NT2/D1 (cell line): ENCODE measurements around the gene TANC1.

Experiments
- DNase-seq: peaks from one replicate; pipeline ENCODE4 v3.0.0-alpha.2; 2011; ENCODE audit warnings: low read depth, low spot score
- H3K27me3 ChIP-seq: 2 replicates; pipeline ENCODE4 v1.6.0; 2011; ENCODE audit warnings: mild to moderate bottlenecking; ENCODE audit not compliant: insufficient read length, insufficient read depth
- H3K36me3 ChIP-seq: 2 replicates; pipeline ENCODE4 v1.6.1; 2011; ENCODE audit warnings: mild to moderate bottlenecking, low read length, mixed read lengths; ENCODE audit not compliant: insufficient read depth, insufficient read length
- H3K4me1 ChIP-seq: 2 replicates; pipeline ENCODE4 v1.5.1; 2011; ENCODE audit not compliant: insufficient read depth, insufficient read length
- H3K4me3 ChIP-seq: 2 replicates; pipeline ENCODE4 v1.5.1; 2011; ENCODE audit warnings: low read depth; ENCODE audit not compliant: insufficient read length
- H3K9ac ChIP-seq: 2 replicates; pipeline ENCODE4 v1.6.0; 2011; ENCODE audit warnings: low read depth; ENCODE audit not compliant: insufficient read length
- H3K9me3 ChIP-seq: 2 replicates; pipeline ENCODE4 v1.5.1; 2011; ENCODE audit warnings: mild to moderate bottlenecking, low read length; ENCODE audit not compliant: insufficient read depth
- SUZ12 ChIP-seq: IDR thresholded peaks from 2 replicates; pipeline ENCODE4 v1.6.1; 2011; ENCODE audit not compliant: insufficient read length, insufficient read depth; ENCODE audit errors: extremely low read depth
- YY1 ChIP-seq: IDR thresholded peaks from 2 replicates; pipeline ENCODE4 v1.6.1; 2011; ENCODE audit not compliant: insufficient read length, insufficient read depth
- ZNF274 ChIP-seq: IDR thresholded peaks from 2 replicates; pipeline ENCODE4 v1.6.1; 2011; ENCODE audit warnings: mild to moderate bottlenecking, low read depth, low read length

TANC1 gene

GRCh38 chr2:158963071-158963470 lies 5.4 kb upstream of the TANC1 start:
- peaks cover 15% of the 10 kb centered on the region for H3K27me3 ChIP-seq
- no peak overlapping the region for H3K9ac ChIP-seq
- no peaks in the 10 kb centered on the region for H3K4me1 ChIP-seq
- no peak for DNase-seq
- H3K36me3 ChIP-seq: no peaks in the 10 kb centered on the region
- no peaks in the 10 kb centered on the region for H3K9me3 ChIP-seq
- TF ChIP-seq SUZ12 (no peak), YY1 (no peak), ZNF274 (no peak)
- H3K4me3 ChIP-seq: no peak overlapping the region

- no peaks in the 10 kb centered on the region for H3K4me1 ChIP-seq
- H3K4me3 ChIP-seq: no peak overlapping the region
- no peaks in the 10 kb centered on the region for H3K9me3 ChIP-seq
- H3K9ac ChIP-seq: no peak overlapping the region
- no peak for DNase-seq
- H3K27me3 ChIP-seq: peaks cover 24% of the 10 kb centered on the region
- TF ChIP-seq YY1: no peak
- TF ChIP-seq SUZ12: no peak
- TF ChIP-seq ZNF274: no peak
- H3K36me3 ChIP-seq: no peaks in the 10 kb centered on the region
Observed at GRCh38 chr2:158965107-158965506, 3.3 kb upstream of the TANC1 start.

- no peaks in the 10 kb centered on the region for H3K36me3 ChIP-seq
- H3K9ac ChIP-seq: no peak overlapping the region
- no peaks in the 10 kb centered on the region for H3K4me1 ChIP-seq
- no peaks in the 10 kb centered on the region for H3K9me3 ChIP-seq
- H3K27me3 ChIP-seq: peaks cover 29% of the 10 kb centered on the region
- TF ChIP-seq YY1 (no peak), ZNF274 (no peak), SUZ12 (no peak)
- DNase-seq: no peak
- no peak overlapping the region for H3K4me3 ChIP-seq
Observed at GRCh38 chr2:158965641-158966040, 2.8 kb upstream of the TANC1 start.

GRCh38 chr2:158966312-158966711 lies 2.1 kb upstream of the TANC1 start:
- no peak for DNase-seq
- peaks cover 34% of the 10 kb centered on the region for H3K27me3 ChIP-seq
- no peak overlapping the region for H3K9ac ChIP-seq

GRCh38 chr2:158967114-158967730 lies 1.2 kb upstream of the TANC1 start:
- Histone ChIP-seq H3K36me3 (peaks cover 11% of the 10 kb centered on the region), H3K4me3 (peak overlapping the region; percentile 52), H3K4me1 (no peaks in the 10 kb centered on the region), H3K27me3 (peaks cover 34% of the 10 kb centered on the region), H3K9me3 (no peaks in the 10 kb centered on the region), H3K9ac (peak overlapping the region; percentile 84)
- TF ChIP-seq SUZ12 (no peak), YY1 (no peak), ZNF274 (no peak)
- no peak for DNase-seq

More at GRCh38 chr2:158966312-158966711, 2.1 kb upstream of the TANC1 start:
- Histone ChIP-seq H3K36me3 (peaks cover 5% of the 10 kb centered on the region), H3K9me3 (no peaks in the 10 kb centered on the region), H3K4me3 (no peak overlapping the region), H3K4me1 (no peaks in the 10 kb centered on the region)
- TF ChIP-seq YY1 (no peak), ZNF274 (no peak), SUZ12 (no peak)

GRCh38 chr2:158967731-158968395 lies 577 bp upstream of the TANC1 start:
- Histone ChIP-seq H3K9me3 (no peaks in the 10 kb centered on the region), H3K9ac (peak overlapping the region; percentile 84), H3K4me1 (no peaks in the 10 kb centered on the region), H3K4me3 (peak overlapping the region; percentile 52), H3K36me3 (peaks cover 14% of the 10 kb centered on the region), H3K27me3 (peaks cover 34% of the 10 kb centered on the region)
- no peak for TF ChIP-seq ZNF274
- no peak for TF ChIP-seq SUZ12
- no peak for TF ChIP-seq YY1
- DNase-seq: no peak

- Histone ChIP-seq H3K27me3 (peaks cover 32% of the 10 kb centered on the region), H3K9ac (peak overlapping the region; percentile 84), H3K9me3 (no peaks in the 10 kb centered on the region), H3K4me1 (no peaks in the 10 kb centered on the region), H3K4me3 (peak overlapping the region; percentile 52), H3K36me3 (peaks cover 15% of the 10 kb centered on the region)
- TF ChIP-seq ZNF274 (no peak), YY1 (no peak), SUZ12 (no peak)
- no peak for DNase-seq
Observed at GRCh38 chr2:158969162-158969714, 798 bp downstream of the TANC1 start.
